Smooth muscle cell of bladder (primary cell): ENCODE data around the gene TRMT112. TPM values are rescaled to one million over a fixed set of nuclear protein-coding genes. Genes with fewer than 3 reads are reported as not detected.

Source experiments
- total RNA-seq: library from RNA; depleted of rRNA; stranded (reverse); fragments of >200 nt; gene quantifications from 2 replicates; pipeline ENCODE4 v1.2.3, GENCODE V29; 2014

Gene TRMT112
- 240 and 298 TPM in 2 replicates for total RNA-seq

GRCh38 chr11:64317325-64317960 is at the start of gene TRMT112:
Gene TRMT112, minus strand, starts transcription at chr11:64317559. Its CDS starts 33 bp downstream, at chr11:64317526.

GRCh38 chr11:64358907-64359711 is 41.8 kb upstream of the TRMT112 start, which contains the start of gene RPS6KA4:
Gene RPS6KA4, plus strand, starts transcription at chr11:64359162. Its CDS starts 74 bp downstream, at chr11:64359236.

GRCh38 chr11:64339754-64340408 is 22.5 kb upstream of the TRMT112 start, which contains the start of gene CCDC88B:
Gene CCDC88B, plus strand, starts transcription at chr11:64340204. Its CDS starts 63 bp downstream, at chr11:64340267.

GRCh38 chr11:64317961-64318765 is 804 bp upstream of the TRMT112 start, which contains the start of gene PRDX5:
Gene PRDX5, plus strand, starts transcription at chr11:64318121. Its CDS starts 95 bp downstream, at chr11:64318216.

GRCh38 chr11:64305075-64305690 is 12.2 kb downstream of the TRMT112 start, which contains the start of gene ESRRA:
Gene ESRRA, plus strand, starts transcription at chr11:64305524. Its CDS starts 1,656 bp downstream, at chr11:64307180.

GRCh38 chr11:64299847-64300648 is 17.3 kb downstream of the TRMT112 start, which contains the start of gene CATSPERZ:
Gene CATSPERZ, plus strand, starts transcription at chr11:64300358. Its CDS starts 53 bp downstream, at chr11:64300411.

GRCh38 chr11:64291262-64291751 is 26.1 kb downstream of the TRMT112 start, which contains the start of gene KCNK4:
Gene KCNK4, plus strand, starts transcription at chr11:64291302. Its CDS starts 1,717 bp downstream, at chr11:64293019.

GRCh38 chr11:64284962-64285884 is 32.1 kb downstream of the TRMT112 start, which contains the start of gene GPR137:
Gene GPR137, plus strand, starts transcription at chr11:64285848. Its CDS starts 677 bp downstream, at chr11:64286525.

GRCh38 chr11:64284048-64284961 is 33.1 kb downstream of the TRMT112 start, which contains the start of gene BAD:
Gene BAD, minus strand, starts transcription at chr11:64284665. Its CDS starts 297 bp downstream, at chr11:64284368.

Other genes with a start within 250 kb of the TRMT112 start
- gene MACROD1, start 151.4 kb downstream of the TRMT112 start, total RNA-seq: 15.9 and 17.7 TPM in 2 replicates
- 91.6 and 122 TPM in 2 replicates for gene STIP1, start 131.4 kb downstream of the TRMT112 start, total RNA-seq
- gene FERMT3, start 110.8 kb downstream of the TRMT112 start, total RNA-seq: 1.4 and 2.0 TPM in 2 replicates
- 40.5 and 40.7 TPM in 2 replicates for gene TRPT1, start 91.4 kb downstream of the TRMT112 start, total RNA-seq
- gene NUDT22, start 91.3 kb downstream of the TRMT112 start, total RNA-seq: 48.2 and 52.0 TPM in 2 replicates
- gene DNAJC4, start 87.0 kb downstream of the TRMT112 start, total RNA-seq: 8.2 and 13.0 TPM in 2 replicates
- 13.1 and 24.4 TPM in 2 replicates for gene VEGFB, start 83.0 kb downstream of the TRMT112 start, total RNA-seq
- 97.4 and 139 TPM in 2 replicates for gene FKBP2, start 76.5 kb downstream of the TRMT112 start, total RNA-seq
- gene PPP1R14B, start 70.6 kb downstream of the TRMT112 start, total RNA-seq: 115 and 130 TPM in 2 replicates
- 23.8 and 31.5 TPM in 2 replicates for gene PLCB3, start 66.0 kb downstream of the TRMT112 start, total RNA-seq
- gene BAD, start 32.9 kb downstream of the TRMT112 start, total RNA-seq: 53.1 and 58.2 TPM in 2 replicates
- gene GPR137, start 31.7 kb downstream of the TRMT112 start, total RNA-seq: 6.7 and 8.5 TPM in 2 replicates
- gene KCNK4, start 26.3 kb downstream of the TRMT112 start, total RNA-seq: not detected in 2 replicates
- gene CATSPERZ, start 17.2 kb downstream of the TRMT112 start, total RNA-seq: not detected in 2 replicates
- gene ESRRA, start 12.0 kb downstream of the TRMT112 start, total RNA-seq: 22.3 and 26.5 TPM in 2 replicates
- gene PRDX5, start 562 bp upstream of the TRMT112 start, total RNA-seq: 402 and 434 TPM in 2 replicates
- 1.6 and 1.7 TPM in 2 replicates for gene CCDC88B, start 22.6 kb upstream of the TRMT112 start, total RNA-seq
- 24.7 and 28.3 TPM in 2 replicates for gene RPS6KA4, start 41.6 kb upstream of the TRMT112 start, total RNA-seq
- not detected in 2 replicates for gene SLC22A11, start 238.4 kb upstream of the TRMT112 start, total RNA-seq